ENCODE measurements around the gene SH3BP5L. TPM values are rescaled to one million over a fixed set of nuclear protein-coding genes. Genes with fewer than 3 reads are reported as not detected.

The SH3BP5L gene
- total RNA-seq, 2 donors from 2014 or later: 23.3 to 35.3 TPM

DNA sequence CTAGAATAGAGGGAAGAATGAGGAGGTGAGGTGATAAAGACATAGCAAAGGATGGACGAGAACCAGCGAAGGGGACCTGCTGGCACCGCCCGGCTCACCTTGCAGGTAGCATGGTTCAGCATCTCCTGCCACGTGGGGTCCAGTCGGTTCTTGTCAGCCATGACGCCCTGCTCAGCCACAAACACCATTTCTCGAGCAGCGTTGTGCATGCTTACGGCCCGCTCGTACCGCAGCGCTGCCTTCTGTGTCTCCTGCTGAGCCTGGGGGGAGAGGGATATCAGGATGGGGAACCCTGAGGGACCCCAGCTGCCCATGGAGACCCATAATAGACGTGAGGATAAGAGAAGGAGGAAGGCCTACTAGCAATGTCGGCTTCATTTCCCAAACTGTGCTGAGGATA lies 11.4 kb downstream of the SH3BP5L start:
- Histone ChIP-seq H3K9me3 (no peaks in the 10 kb centered on the region), H3K27me3 (replicated peaks; ENCODE audit: insufficient read depth) (no peaks in the 10 kb centered on the region), H3K4me3 (no peak overlapping the region), H3K36me3 (peaks cover 0 to 11% of the 10 kb centered on the region in 2 donors), H3K4me1 (replicated peaks) (no peaks in the 10 kb centered on the region), H3K27ac (no peak overlapping the region)
- no peak for TF ChIP-seq POLR2A (IDR thresholded peaks at IDR 0.05)
- TF ChIP-seq CTCF (IDR thresholded peaks at IDR 0.05): no peak
- TF ChIP-seq POLR2AphosphoS5 (IDR thresholded peaks at IDR 0.05): no peak
- DNase-seq (ENCODE audit: low spot score): no peak
- intact Hi-C loops (cut with DNase I): no loop called here
- 94% methylated on average over 16 of the region's 16 CpGs for WGBS

DNA sequence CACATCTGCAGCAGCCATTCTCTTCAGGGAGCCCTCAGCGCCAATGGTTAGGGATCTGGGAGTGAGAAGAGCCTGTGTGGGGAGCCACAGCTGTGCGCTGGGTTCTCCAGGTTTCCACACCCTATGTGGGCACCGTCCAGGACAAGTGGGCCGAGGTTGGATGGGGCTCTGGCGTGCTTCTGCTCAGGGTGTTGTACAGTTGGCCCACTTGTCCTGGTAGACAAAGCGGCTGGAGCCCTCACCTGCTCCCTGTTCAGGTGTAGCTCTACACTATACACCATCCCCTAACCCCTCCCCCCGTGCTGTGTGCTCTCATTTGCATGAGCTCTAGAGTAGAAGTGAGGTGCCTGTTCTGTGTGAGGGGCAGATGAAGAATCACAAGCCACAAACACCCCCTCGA lies 12.2 kb downstream of the SH3BP5L start:
- WGBS: 97% methylated on average over 8 of the region's 8 CpGs
- no peaks in the 10 kb centered on the region for H3K4me1 ChIP-seq (replicated peaks)
- no peak overlapping the region for H3K27ac ChIP-seq
- H3K27me3 ChIP-seq (replicated peaks; ENCODE audit: insufficient read depth): no peaks in the 10 kb centered on the region
- no peak for DNase-seq (ENCODE audit: low spot score)
- H3K36me3 ChIP-seq: peaks cover 0 to 11% of the 10 kb centered on the region in 2 donors
- no peak overlapping the region for H3K4me3 ChIP-seq
- no peaks in the 10 kb centered on the region for H3K9me3 ChIP-seq
- intact Hi-C loops (cut with DNase I): no loop called here
- TF ChIP-seq POLR2A (IDR thresholded peaks at IDR 0.05) (no peak), CTCF (IDR thresholded peaks at IDR 0.05) (no peak), POLR2AphosphoS5 (IDR thresholded peaks at IDR 0.05) (no peak)

DNA sequence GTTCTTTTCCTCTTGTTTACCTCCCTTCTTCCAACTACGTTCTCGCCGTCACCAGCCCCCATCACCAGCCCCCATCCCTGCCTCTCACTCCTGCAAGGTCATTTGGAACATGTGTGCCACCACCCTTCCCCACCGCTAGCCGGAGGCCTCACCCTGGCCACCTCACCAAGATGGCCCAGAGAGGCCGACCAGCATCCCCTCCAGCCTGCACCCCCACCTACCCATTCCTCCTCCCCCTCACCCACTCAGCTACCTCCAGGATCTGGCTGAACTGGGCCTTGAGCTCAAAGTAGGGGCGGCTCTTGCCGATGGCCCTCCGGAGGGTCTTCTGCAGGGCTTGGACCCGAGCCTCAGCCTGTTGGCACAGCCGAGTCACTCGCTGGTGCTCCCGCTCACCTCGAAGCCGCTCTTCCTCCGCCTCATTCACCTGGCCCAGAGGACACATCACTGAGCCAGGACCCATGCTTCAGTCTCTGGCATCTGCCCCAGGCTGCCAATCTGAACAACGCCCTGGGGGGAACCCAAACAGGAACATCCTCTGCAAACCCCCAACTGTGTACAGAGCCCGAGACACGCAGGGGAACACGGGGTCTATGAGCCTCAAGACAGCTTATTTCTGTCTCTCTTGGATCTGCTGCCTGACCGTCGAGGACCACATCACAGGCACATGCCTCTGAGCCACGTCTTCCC lies 12.8 kb downstream of the SH3BP5L start:
- DNase-seq (ENCODE audit: low spot score): no peak
- Histone ChIP-seq H3K4me3 (no peak overlapping the region), H3K36me3 (peaks cover 0 to 11% of the 10 kb centered on the region in 2 donors), H3K9me3 (no peaks in the 10 kb centered on the region), H3K27me3 (replicated peaks; ENCODE audit: insufficient read depth) (no peaks in the 10 kb centered on the region), H3K4me1 (replicated peaks) (no peaks in the 10 kb centered on the region), H3K27ac (no peak overlapping the region)
- WGBS: 94% methylated on average over 23 of the region's 23 CpGs
- intact Hi-C loops (cut with DNase I): no loop called here
- TF ChIP-seq POLR2A (IDR thresholded peaks at IDR 0.05) (no peak), POLR2AphosphoS5 (IDR thresholded peaks at IDR 0.05) (no peak), CTCF (IDR thresholded peaks at IDR 0.05) (no peak)

DNA sequence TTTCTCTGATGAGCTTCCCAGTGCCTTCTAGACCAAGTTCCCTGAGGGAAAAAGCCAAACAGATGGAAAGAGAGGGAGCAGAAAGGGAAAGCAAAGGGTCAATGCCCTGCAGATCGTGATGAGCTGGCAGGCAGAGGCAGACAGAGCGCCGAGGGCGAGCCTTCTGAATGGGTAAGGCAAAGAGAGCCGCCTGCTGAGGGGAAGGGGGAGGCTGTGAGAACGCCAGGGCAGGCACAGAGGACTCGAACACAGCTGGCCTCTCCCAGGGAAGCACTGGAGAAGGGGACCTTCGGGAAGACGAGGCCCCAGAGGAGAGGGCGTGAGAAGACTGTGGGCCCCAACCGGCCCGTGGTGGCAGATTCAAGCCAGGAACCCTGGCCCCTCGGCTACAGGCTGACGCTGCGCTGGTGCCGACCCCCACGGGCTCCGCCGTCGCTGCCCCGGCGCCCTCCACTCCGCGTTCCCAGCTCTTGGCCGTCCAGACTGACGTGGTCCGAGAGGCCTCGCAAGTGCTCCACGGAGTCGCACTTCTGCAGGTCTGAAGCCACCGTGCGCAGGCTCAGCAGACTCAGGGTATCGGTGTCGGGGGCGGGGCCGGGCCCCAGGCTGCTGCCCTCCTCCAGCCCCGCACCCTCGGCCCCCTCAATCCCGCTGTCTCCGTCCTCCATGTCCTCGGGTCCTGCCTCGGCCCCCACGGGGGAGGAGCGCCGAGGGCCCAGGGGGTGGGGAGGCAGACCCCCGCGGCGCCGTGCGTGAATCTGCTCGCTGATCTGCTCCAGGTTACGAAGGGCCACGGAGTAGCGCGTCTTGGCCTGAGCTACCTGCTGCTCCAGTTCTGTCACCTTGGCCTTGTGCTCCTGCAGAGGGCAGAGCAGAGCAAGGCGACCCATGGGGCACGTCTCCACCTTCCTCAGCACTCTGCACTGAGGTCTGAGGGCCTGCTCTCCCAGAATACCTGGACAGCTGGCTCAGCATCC lies 13.9 kb downstream of the SH3BP5L start:
- H3K27ac ChIP-seq: no peak overlapping the region
- peaks cover 0 to 11% of the 10 kb centered on the region in 2 donors for H3K36me3 ChIP-seq
- intact Hi-C loops (cut with DNase I): no loop called here
- DNase-seq (ENCODE audit: low spot score): no peak
- H3K4me3 ChIP-seq: no peak overlapping the region
- no peaks in the 10 kb centered on the region for H3K4me1 ChIP-seq (replicated peaks)
- no peaks in the 10 kb centered on the region for H3K27me3 ChIP-seq (replicated peaks; ENCODE audit: insufficient read depth)
- WGBS: 82% methylated on average over 41 of the region's 57 CpGs
- TF ChIP-seq CTCF (IDR thresholded peaks at IDR 0.05) (peak in 1 of 4 experiments; percentile 2), POLR2A (IDR thresholded peaks at IDR 0.05) (no peak), POLR2AphosphoS5 (IDR thresholded peaks at IDR 0.05) (no peak)
- no peaks in the 10 kb centered on the region for H3K9me3 ChIP-seq

Measured in prostate gland (tissue), 2 donors.